ENCODE data around the gene FCN1.

DNA sequence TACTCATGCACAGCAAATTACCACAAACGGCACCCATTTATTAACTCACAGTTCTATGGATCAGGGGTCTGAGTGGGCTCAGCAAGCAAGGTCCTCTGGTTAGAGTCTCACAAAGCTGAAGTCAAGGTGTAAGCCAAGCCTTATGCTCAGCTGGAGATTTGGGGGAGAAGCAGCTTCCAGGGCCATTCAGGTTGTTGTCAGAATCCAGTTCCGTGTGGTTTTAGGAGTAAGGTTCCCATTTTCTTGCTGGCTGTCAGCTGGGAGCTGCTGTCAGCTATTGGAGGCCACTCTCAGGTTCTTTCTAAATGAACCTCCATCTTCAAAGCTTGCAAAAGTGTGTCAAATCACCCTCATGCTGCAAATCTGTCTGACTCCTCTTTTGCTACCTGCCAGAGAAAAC is 19.4 kb downstream of the FCN1 start:
- TF ChIP-seq, protein P1, sequence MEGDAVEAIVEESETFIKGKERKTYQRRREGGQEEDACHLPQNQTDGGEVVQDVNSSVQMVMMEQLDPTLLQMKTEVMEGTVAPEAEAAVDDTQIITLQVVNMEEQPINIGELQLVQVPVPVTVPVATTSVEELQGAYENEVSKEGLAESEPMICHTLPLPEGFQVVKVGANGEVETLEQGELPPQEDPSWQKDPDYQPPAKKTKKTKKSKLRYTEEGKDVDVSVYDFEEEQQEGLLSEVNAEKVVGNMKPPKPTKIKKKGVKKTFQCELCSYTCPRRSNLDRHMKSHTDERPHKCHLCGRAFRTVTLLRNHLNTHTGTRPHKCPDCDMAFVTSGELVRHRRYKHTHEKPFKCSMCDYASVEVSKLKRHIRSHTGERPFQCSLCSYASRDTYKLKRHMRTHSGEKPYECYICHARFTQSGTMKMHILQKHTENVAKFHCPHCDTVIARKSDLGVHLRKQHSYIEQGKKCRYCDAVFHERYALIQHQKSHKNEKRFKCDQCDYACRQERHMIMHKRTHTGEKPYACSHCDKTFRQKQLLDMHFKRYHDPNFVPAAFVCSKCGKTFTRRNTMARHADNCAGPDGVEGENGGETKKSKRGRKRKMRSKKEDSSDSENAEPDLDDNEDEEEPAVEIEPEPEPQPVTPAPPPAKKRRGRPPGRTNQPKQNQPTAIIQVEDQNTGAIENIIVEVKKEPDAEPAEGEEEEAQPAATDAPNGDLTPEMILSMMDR (IDR thresholded peaks at IDR 0.05) = no peak
- no peak for TF ChIP-seq ZFX (IDR thresholded peaks at IDR 0.05; ENCODE audit: borderline replicate concordance)
